ENCODE measurements around the gene MAP2.

MAP2 gene

DNA sequence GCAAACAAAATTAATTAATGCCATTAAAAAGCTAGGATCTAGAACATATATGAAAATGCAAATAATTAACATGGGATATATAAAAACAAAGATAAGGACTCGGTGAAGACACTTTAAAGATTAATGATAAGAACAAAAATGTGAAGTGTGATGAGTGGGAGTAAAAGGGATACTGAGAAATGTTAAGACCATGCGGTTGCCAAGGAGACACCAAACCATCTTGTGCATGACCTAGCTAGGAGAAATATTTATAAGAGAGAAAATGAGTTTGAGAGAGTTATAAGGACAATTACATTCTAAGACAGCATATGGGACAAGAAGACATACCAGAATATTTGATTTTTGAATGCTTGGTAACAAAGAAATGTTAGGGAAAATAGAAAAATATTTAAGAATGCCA, 25.4 kb upstream of the MAP2 start:
- no peak overlapping the region for H3K9ac ChIP-seq (ENCODE audit: low read depth, low read length)
- no peaks in the 10 kb centered on the region for H3K36me3 ChIP-seq (ENCODE audit: insufficient read depth, low read length)
- H3K4me1 ChIP-seq (ENCODE audit: insufficient read depth, low read length) = no peaks in the 10 kb centered on the region
- no peaks in the 10 kb centered on the region for H3K9me3 ChIP-seq (ENCODE audit: control insufficient read depth, insufficient read depth, low read length)

DNA sequence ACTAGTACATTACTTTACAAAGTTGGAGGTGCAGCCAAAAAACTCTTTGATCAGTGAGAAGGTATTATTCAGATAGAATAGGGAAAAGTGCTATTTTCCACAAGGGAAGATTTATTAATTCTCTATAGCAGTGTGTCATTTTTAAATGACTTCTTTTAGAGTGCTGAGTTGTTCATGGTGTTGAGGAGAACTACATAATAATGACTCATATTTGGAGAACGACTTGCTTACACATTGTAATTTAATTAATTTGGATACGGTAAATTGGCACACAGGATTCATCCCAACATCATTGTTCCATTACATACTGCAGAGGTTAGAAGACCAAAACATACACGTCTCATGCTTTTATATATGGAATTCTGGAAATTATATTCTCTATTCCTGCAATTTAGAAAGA, 22.1 kb upstream of the MAP2 start:
- H3K9me3 ChIP-seq (ENCODE audit: control insufficient read depth, insufficient read depth, low read length) = no peaks in the 10 kb centered on the region
- H3K9ac ChIP-seq (ENCODE audit: low read depth, low read length) = no peak overlapping the region
- no peaks in the 10 kb centered on the region for H3K36me3 ChIP-seq (ENCODE audit: insufficient read depth, low read length)
- H3K4me1 ChIP-seq (ENCODE audit: insufficient read depth, low read length) = no peaks in the 10 kb centered on the region

DNA sequence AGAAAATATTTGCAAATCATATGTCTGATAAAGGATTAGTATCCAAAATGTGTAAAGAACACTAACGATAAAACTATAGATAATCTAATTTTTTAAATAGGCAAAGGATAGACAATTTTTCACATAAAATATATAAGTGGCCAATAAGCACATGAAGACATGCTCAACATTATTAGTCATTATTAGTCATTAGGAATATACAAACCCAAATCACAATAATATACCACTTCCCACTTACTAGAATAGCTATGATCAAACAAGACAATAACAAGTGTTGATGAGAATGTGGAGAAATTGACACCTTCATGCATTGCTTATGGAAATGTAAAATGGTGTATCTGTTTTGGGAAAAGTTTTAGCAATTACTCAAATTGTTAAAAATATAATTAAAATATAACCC, 12.6 kb upstream of the MAP2 start:
- H3K9ac ChIP-seq (ENCODE audit: low read depth, low read length) = no peak overlapping the region

DNA sequence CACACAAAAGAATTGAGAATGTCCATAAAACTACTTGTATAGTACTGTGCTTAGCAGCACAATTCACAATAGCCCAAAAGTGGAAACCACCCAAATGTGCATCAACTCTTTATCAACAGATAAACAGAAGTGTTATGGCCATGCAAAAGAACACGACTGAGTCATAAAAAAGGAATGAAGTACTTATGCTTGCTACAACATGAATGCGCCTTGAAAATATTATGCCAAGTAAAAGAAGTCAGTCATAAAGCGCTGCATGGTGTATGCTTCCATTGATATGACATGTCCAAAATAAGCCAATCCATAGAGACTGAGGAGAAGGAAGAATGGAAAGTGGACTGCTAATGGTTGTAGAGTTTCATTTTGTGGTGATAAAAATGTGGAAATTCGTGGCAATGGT, 12.1 kb upstream of the MAP2 start:
- H3K36me3 ChIP-seq (ENCODE audit: insufficient read depth, low read length) = no peaks in the 10 kb centered on the region
- no peaks in the 10 kb centered on the region for H3K4me1 ChIP-seq (ENCODE audit: insufficient read depth, low read length)
- no peak overlapping the region for H3K9ac ChIP-seq (ENCODE audit: low read depth, low read length)
- H3K9me3 ChIP-seq (ENCODE audit: control insufficient read depth, insufficient read depth, low read length) = peaks cover 3% of the 10 kb centered on the region; the same call in 1 of the 2 replicates

More for the DNA sequence above, 12.6 kb upstream of the MAP2 start:
- Histone ChIP-seq H3K9me3 (ENCODE audit: control insufficient read depth, insufficient read depth, low read length) (peaks cover 3% of the 10 kb centered on the region; the same call in 1 of the 2 replicates), H3K36me3 (ENCODE audit: insufficient read depth, low read length) (no peaks in the 10 kb centered on the region), H3K4me1 (ENCODE audit: insufficient read depth, low read length) (no peaks in the 10 kb centered on the region)

DNA sequence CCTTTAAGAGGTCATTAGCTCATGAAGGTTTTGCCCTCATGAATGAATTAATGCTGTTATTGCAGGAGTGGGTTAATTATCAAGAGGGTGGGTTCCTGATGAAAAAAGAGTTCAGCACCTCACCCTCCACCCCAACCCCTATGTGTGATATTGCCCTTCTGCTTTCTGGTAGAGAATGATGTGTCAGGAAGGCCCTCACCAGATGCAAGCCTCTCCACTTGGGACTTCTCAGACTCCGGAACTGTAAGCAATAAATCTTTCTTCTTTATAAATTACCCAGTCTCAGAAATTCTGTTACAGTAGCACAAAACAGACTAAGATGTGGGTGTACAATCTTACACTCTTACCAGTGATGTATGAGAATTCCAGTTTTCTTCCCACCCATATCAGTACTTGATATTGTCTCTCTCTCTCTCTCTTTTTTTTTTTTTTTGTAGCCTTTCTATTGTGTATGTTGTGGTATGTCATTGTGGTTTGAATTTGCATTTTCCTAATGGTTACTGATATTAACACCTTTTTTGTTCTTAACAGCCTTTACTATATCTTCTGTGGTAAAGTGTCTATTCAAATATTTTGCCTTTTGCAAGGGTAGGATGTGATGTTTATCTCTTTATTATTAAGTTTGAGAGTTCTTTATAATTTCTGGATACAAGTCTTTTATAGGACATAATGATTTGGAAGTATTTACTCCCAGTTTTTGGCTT, 10.4 kb upstream of the MAP2 start:
- Histone ChIP-seq H3K9ac (ENCODE audit: low read depth, low read length) (no peak overlapping the region), H3K4me1 (ENCODE audit: insufficient read depth, low read length) (no peaks in the 10 kb centered on the region), H3K36me3 (ENCODE audit: insufficient read depth, low read length) (no peaks in the 10 kb centered on the region), H3K9me3 (ENCODE audit: control insufficient read depth, insufficient read depth, low read length) (peaks cover 3% of the 10 kb centered on the region; the same call in 1 of the 2 replicates)

DNA sequence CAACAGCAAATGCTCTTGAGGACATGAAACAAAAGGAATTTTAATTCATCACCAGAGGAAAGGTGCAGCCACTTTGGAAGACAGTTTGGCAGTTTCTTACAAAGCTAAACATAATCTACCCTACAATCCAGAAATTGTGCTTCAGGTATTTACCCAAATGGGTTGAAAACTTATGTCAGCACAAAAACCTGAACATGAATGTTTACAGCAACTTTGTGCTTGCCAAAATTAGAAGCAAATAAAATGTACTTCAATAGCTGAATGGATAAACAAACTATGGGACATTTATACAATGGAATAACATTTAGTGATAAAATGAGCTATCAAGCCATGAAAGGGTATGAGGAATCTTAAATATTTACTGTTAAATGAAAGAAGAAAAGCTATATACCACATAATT, 6.9 kb upstream of the MAP2 start:
- Histone ChIP-seq H3K9ac (ENCODE audit: low read depth, low read length) (no peak overlapping the region), H3K36me3 (ENCODE audit: insufficient read depth, low read length) (no peaks in the 10 kb centered on the region), H3K4me1 (ENCODE audit: insufficient read depth, low read length) (no peaks in the 10 kb centered on the region), H3K9me3 (ENCODE audit: control insufficient read depth, insufficient read depth, low read length) (peaks cover 3% of the 10 kb centered on the region; the same call in 1 of the 2 replicates)

DNA sequence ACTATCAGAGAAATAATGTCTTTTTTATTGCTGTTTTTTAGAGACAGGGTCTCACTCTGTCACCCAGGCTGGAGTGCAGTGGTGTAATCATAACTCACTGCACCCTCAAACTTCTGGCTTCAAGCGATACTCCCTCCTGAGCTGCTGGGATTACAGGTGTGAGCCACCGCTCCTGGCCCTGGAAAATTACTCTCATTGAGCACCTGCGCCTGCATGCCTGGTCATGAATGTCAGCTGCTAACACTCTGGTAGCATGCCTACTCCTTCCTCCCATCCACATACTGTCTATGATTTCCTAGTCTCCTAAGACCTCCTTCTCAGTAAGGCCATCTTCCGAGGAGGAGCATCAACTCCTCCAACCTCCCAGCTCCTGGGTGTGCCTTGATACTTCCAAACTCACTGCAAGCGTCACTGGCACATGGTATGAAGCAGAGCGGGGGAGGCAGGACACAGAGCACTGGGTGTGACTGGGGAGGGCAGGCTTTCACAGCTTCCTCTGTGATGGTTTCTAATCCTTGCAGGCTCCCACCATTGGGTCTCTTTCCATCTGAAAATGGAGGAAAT, 1.6 kb upstream of the MAP2 start:
- no peaks in the 10 kb centered on the region for H3K36me3 ChIP-seq (ENCODE audit: insufficient read depth, low read length)
- H3K9me3 ChIP-seq (ENCODE audit: control insufficient read depth, insufficient read depth, low read length) = no peaks in the 10 kb centered on the region
- peaks cover 15% of the 10 kb centered on the region; the same call in 1 of the 2 replicates for H3K4me1 ChIP-seq (ENCODE audit: insufficient read depth, low read length)

DNA sequence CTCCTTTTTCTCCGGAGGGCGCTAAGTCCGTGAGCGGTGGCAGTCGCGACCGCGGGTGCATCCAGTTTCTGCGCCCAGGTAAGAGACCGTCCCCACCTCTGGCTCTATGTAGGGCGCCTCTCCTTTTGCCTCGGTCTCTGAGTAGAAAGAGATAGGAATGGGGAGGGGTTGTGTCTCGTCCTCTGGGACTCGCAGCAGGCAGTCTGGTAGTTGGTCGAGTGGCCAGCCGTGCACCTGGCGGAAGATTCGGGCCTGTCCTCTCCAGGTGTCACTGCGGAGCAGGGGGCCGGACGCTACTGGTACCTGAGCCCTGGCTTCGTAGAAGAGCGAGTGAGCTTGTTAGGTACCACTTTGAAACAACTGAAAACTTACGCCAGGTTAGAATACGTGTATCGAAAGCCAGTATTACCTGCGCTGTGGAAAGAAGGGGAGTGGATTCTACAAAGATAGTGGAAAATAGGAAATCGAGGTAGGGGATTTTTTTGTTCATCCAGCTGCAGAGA, 403 bp downstream of the MAP2 start:
- Histone ChIP-seq H3K4me1 (ENCODE audit: insufficient read depth, low read length) (peaks cover 15% of the 10 kb centered on the region; the same call in 1 of the 2 replicates), H3K9ac (ENCODE audit: low read depth, low read length) (peak overlapping the region; percentile 59; the same call in 1 of the 2 replicates), H3K9me3 (ENCODE audit: control insufficient read depth, insufficient read depth, low read length) (no peaks in the 10 kb centered on the region), H3K36me3 (ENCODE audit: insufficient read depth, low read length) (no peaks in the 10 kb centered on the region)

More for the DNA sequence above, 1.6 kb upstream of the MAP2 start:
- no peak overlapping the region for H3K9ac ChIP-seq (ENCODE audit: low read depth, low read length)

DNA sequence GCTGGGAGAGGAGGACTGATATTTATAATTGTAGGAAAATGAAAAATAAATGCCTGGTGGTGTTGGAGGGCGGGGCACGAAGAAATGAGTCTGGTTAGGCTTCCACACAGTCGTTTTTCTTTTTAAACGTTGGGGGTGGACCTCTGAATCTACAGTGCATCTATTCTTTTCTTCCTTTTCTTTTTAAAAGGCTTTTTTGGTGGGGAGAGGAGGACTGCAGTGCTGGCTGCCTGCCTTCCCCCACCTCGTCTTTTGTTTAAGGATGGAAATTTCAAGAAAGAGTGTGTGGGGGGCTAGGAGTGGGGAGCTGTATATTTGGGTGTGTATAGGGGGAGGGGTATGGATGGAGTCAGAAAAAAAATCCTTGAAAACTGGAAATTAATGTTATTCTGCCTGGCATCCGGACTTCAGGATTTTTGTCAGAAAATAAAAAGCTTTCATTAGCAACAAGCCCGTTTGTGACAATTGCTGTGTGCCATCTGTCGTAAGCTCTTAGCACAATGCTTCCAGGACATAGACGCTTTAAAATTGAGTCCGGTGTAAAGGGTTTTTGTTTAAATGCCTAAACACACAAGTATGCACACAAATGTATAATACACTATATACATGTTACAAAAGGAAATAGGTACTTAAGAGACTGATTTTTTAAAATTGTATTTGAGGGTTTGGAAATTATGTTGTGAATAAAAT, 1.1 kb downstream of the MAP2 start:
- peaks cover 15% of the 10 kb centered on the region; the same call in 1 of the 2 replicates for H3K4me1 ChIP-seq (ENCODE audit: insufficient read depth, low read length)
- no peaks in the 10 kb centered on the region for H3K36me3 ChIP-seq (ENCODE audit: insufficient read depth, low read length)
- H3K9ac ChIP-seq (ENCODE audit: low read depth, low read length) = peak overlapping the region; percentile 59; the same call in 1 of the 2 replicates
- H3K9me3 ChIP-seq (ENCODE audit: control insufficient read depth, insufficient read depth, low read length) = no peaks in the 10 kb centered on the region

DNA sequence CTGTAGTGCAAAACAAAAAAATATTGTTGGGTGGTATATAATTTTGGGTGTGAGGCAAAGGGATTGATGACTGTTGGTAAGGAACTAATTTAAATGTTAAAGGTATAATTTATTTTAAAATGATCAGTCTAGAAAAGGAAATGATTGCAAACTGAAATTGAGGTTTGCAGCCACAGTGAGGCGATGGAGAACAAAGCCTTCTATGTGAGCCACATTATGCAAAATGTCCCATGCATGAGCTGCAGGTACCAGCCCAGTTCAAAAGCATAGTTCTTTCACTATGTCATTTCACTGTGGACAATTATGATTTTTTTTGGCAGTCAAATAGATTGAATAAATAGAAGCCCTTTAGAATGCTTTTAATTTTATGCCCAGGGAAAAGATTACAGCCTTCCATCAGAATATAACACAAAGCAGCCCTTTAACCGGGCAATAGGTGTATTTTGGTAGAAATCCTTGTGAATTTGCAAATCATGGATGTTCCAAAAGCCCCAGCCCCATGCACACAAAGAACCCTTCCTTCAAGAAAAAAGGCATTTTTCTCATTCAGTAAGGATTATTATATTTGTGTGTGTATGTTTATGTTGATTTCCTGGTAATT, 1.7 kb downstream of the MAP2 start:
- H3K36me3 ChIP-seq (ENCODE audit: insufficient read depth, low read length) = no peaks in the 10 kb centered on the region
- H3K9ac ChIP-seq (ENCODE audit: low read depth, low read length) = no peak overlapping the region
- H3K4me1 ChIP-seq (ENCODE audit: insufficient read depth, low read length) = peaks cover 15% of the 10 kb centered on the region; the same call in 1 of the 2 replicates
- H3K9me3 ChIP-seq (ENCODE audit: control insufficient read depth, insufficient read depth, low read length) = no peaks in the 10 kb centered on the region

DNA sequence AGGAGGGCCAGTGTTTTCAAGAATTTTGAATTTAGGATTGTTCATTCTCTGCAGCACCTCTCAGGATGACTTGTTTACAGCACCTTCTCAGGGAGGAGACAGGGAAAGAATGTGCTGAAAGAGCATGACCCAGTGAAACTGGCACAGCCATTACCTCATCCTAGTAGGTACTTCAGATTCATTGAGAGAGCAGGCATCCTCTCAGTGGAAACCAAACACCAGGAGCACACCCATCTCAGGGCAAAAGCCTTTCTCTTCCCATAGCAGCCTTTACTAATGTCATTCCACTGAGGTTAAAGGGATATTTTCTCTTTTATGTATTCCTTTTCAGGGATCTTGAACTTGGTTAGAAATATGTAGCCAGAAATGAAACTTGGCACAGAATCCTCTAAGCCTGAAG, 2.6 kb downstream of the MAP2 start:
- Histone ChIP-seq H3K9ac (ENCODE audit: low read depth, low read length) (no peak overlapping the region), H3K9me3 (ENCODE audit: control insufficient read depth, insufficient read depth, low read length) (no peaks in the 10 kb centered on the region), H3K36me3 (ENCODE audit: insufficient read depth, low read length) (no peaks in the 10 kb centered on the region), H3K4me1 (ENCODE audit: insufficient read depth, low read length) (peaks cover 15% of the 10 kb centered on the region; the same call in 1 of the 2 replicates)

DNA sequence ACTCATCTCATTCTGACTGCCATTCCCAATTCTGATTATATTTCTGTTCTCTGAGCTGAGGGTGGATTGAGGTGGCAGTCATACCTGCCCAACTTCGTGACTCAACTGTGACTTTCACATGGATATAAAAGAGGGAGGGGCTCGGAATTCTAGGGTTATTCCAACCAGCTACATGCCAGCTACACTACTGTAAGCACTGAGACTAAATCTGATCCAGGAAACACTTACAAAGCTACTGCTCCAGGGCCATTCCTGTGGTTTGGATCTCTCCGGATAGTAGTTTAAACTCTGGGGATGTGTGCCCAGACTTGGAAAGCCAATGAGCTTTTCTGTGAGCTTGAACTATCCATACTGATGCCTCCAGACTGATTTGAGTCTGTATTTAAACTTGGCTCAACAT, 7.9 kb downstream of the MAP2 start:
- peaks cover under 1% of the 10 kb centered on the region; the same call in 1 of the 2 replicates for H3K4me1 ChIP-seq (ENCODE audit: insufficient read depth, low read length)
- no peaks in the 10 kb centered on the region for H3K36me3 ChIP-seq (ENCODE audit: insufficient read depth, low read length)
- no peak overlapping the region for H3K9ac ChIP-seq (ENCODE audit: low read depth, low read length)
- no peaks in the 10 kb centered on the region for H3K9me3 ChIP-seq (ENCODE audit: control insufficient read depth, insufficient read depth, low read length)

DNA sequence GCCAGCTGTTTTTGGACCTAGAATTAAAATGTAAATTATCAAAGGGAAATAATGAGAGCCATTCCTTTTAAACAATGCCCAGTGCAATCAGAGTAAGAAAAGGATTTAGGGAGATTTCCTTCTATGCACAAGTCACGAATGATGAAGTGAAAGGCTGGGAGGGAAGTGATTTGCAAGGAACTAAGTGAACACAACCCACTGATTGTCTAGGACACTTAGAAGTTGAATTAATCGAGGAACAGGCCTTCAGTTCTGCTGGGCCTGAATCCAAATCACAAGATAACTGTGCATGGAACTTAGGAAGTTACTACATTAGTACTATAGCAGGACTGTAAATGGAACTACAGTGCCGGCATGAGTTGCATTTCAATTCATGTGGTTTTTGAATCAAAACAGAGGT, 17.7 kb downstream of the MAP2 start:
- Histone ChIP-seq H3K4me1 (ENCODE audit: insufficient read depth, low read length) (no peaks in the 10 kb centered on the region), H3K36me3 (ENCODE audit: insufficient read depth, low read length) (no peaks in the 10 kb centered on the region), H3K9ac (ENCODE audit: low read depth, low read length) (no peak overlapping the region)

DNA sequence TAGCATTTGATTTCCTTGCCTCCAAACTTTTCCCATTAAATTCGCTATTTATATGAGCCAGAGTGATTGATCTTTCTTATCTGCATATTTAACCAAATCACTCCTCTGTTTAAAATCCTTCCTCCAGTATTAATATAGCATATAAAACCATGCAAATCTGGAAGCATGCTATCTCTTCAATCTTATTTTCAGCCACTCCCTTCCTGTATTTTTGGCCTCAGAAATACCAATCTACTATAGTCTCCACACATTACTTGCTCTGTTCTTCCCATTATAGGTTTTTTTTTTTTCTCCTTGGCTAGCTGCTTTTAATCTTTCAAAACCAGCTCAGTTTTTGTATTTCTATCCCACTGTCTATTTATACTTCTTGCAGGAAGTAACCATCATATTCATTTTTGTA, 19.1 kb downstream of the MAP2 start:
- H3K9me3 ChIP-seq (ENCODE audit: control insufficient read depth, insufficient read depth, low read length) = no peaks in the 10 kb centered on the region
- H3K9ac ChIP-seq (ENCODE audit: low read depth, low read length) = no peak overlapping the region
- H3K4me1 ChIP-seq (ENCODE audit: insufficient read depth, low read length) = no peaks in the 10 kb centered on the region

More for the DNA sequence above, 17.7 kb downstream of the MAP2 start:
- H3K9me3 ChIP-seq (ENCODE audit: control insufficient read depth, insufficient read depth, low read length) = no peaks in the 10 kb centered on the region

More for the DNA sequence above, 19.1 kb downstream of the MAP2 start:
- H3K36me3 ChIP-seq (ENCODE audit: insufficient read depth, low read length) = no peaks in the 10 kb centered on the region
